Measurements from ENCODE around the gene CNPY1.

GRCh38 chr7:155507576-155507975, 38.8 kb downstream of the CNPY1 start:
- TF ChIP-seq CTCF (IDR thresholded peaks at IDR 0.05) (no peak), EZH2 (IDR thresholded peaks at IDR 0.05; ENCODE audit: borderline replicate concordance, insufficient read depth, low read depth, low read length, poor library complexity, severe bottlenecking) (no peak)
